Tibial nerve (tissue), 4 donors: ENCODE measurements around the gene SCAMP4. TPM values are rescaled to one million over a fixed set of nuclear protein-coding genes. Genes with fewer than 3 reads are reported as not detected.

Experiments
- DNase-seq, 2 donors: peaks; one replicate each; pipeline ENCODE4 v3.0.0-alpha.2; 2019; ENCODE audit warnings: low spot score in 2 of 2
- H3K27ac ChIP-seq, 4 donors: fragments of 200-600 bp; sonication (generic) in 3 of 4; one replicate each; pipeline ENCODE4 v1.5.1; 2017 to 2019; ENCODE audit warnings: mild to moderate bottlenecking in 1 of 4
- H3K27me3 ChIP-seq, 2 donors: fragments of 200-600 bp; sonication (generic) in 1 of 2; one replicate each; pipeline versions ENCODE4 v1.5.1 to v1.6.0; 2017 to 2019
- H3K36me3 ChIP-seq, 3 donors: fragments of 200-600 bp; sonication (generic); one replicate each; pipeline ENCODE4 v1.5.1; 2018 to 2019
- H3K4me1 ChIP-seq, 4 donors: fragments of 200-600 bp; sonication (generic) in 3 of 4; one replicate each; pipeline ENCODE4 v1.5.1; 2017 to 2019
- H3K4me3 ChIP-seq, 4 donors: fragments of 200-600 bp; sonication (generic) in 3 of 4; one replicate each; pipeline ENCODE4 v1.5.1; 2017 to 2019; ENCODE audit warnings: mild to moderate bottlenecking in 1 of 4, moderate library complexity in 1 of 4
- H3K9me3 ChIP-seq, 4 donors: fragments of 200-600 bp; sonication (generic) in 3 of 4; one replicate each; pipeline ENCODE4 v1.5.1; 2017 to 2019
- EP300 ChIP-seq, 2 donors: sonication (generic); formaldehyde crosslinking; IDR thresholded peaks; one replicate each; pipeline ENCODE4 v1.6.1; 2017; ENCODE audit warnings: antibody characterized with exemption in 2 of 2, mild to moderate bottlenecking in 1 of 2
- POLR2A ChIP-seq, 2 donors: fragments of 450-650 bp; IDR thresholded peaks; one replicate each; pipeline ENCODE4 v1.6.1; 2017; ENCODE audit warnings: antibody characterized with exemption in 2 of 2, mild to moderate bottlenecking in 2 of 2, moderate library complexity in 2 of 2
- WGBS, 2 donors: methylation state at CpG; one replicate each; pipeline ENCODE4 v1.1.5; 2018; 5-methylcytosine and 5-hydroxymethylcytosine counted together
- total RNA-seq, 4 donors: library from RNA; depleted of rRNA; stranded (reverse); fragments of >200 nt; gene quantifications; one replicate each; pipeline ENCODE4 v1.1.0, GENCODE V29; 2016
- TF ChIP-seq, protein P1 (sequence below), 5 experiments: fragments of 200-600 bp in 3 of 5; fragments of 450-650 bp in 2 of 5; sonication (generic) in 3 of 5; IDR thresholded peaks; one replicate each; pipeline ENCODE4 v1.5.1; 2016 to 2019; ENCODE audit warnings: antibody characterized with exemption in 5 of 5, mild to moderate bottlenecking in 3 of 5, moderate library complexity in 2 of 5

SCAMP4 gene
- total RNA-seq, 4 donors from 2014 or later, result 34.7 to 65.7 (median 56.2) TPM

DNA sequence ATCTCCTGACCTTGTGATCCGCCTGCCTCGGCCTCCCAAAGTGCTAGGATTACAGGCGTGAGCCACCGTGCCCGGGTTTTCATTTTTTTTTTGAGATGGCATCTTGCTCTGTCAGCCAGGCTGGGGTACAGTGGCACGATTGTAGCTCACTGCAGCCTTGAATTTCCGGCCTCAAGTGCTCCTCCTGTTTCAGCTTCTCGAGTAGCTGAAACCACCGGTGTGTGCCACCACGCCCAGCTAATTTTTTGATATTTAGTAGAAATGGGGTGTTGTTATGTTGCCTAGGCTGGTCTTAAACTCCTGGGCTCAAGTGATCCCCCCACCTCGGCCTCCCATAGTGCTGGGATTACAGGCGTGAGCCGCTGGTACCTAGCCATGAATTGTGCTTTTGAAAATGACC lies 5.9 kb downstream of the SCAMP4 start:
- H3K9me3 ChIP-seq, result no peaks in the 10 kb centered on the region
- no peak for DNase-seq
- H3K27me3 ChIP-seq, result no peaks in the 10 kb centered on the region
- H3K4me1 ChIP-seq, result peaks cover 0 to 44% (median 19%) of the 10 kb centered on the region in 4 donors
- peaks cover 0 to 40% (median 5%) of the 10 kb centered on the region in 3 donors for H3K36me3 ChIP-seq
- TF ChIP-seq POLR2A (IDR thresholded peaks at IDR 0.05), result no peak
- TF ChIP-seq, protein P1, sequence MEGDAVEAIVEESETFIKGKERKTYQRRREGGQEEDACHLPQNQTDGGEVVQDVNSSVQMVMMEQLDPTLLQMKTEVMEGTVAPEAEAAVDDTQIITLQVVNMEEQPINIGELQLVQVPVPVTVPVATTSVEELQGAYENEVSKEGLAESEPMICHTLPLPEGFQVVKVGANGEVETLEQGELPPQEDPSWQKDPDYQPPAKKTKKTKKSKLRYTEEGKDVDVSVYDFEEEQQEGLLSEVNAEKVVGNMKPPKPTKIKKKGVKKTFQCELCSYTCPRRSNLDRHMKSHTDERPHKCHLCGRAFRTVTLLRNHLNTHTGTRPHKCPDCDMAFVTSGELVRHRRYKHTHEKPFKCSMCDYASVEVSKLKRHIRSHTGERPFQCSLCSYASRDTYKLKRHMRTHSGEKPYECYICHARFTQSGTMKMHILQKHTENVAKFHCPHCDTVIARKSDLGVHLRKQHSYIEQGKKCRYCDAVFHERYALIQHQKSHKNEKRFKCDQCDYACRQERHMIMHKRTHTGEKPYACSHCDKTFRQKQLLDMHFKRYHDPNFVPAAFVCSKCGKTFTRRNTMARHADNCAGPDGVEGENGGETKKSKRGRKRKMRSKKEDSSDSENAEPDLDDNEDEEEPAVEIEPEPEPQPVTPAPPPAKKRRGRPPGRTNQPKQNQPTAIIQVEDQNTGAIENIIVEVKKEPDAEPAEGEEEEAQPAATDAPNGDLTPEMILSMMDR (IDR thresholded peaks at IDR 0.05), result no peak
- TF ChIP-seq EP300 (IDR thresholded peaks at IDR 0.05), result no peak
- WGBS, 2 donors, result 91 to 92% methylated on average over 13 of the region's 13 CpGs
- H3K27ac ChIP-seq, result no peak overlapping the region
- H3K4me3 ChIP-seq, result no peak overlapping the region

DNA sequence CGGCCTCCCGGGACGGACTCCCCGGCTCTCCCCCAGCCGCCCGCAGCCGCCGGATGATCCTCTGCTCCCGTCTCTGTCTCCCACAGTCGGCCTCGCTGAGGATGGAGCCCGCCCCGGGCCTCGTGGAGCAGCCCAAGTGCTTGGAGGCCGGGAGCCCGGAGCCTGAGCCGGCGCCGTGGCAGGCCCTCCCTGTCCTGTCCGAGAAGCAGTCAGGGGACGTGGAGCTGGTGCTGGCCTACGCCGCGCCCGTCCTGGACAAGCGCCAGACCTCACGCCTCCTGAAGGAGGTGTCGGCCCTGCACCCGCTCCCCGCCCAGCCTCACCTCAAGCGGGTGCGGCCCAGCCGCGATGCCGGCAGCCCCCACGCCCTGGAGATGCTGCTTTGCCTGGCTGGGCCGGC lies 6.8 kb downstream of the SCAMP4 start:
- no peak for DNase-seq
- H3K4me1 ChIP-seq, result peaks cover 0 to 37% (median 19%) of the 10 kb centered on the region in 4 donors
- TF ChIP-seq POLR2A (IDR thresholded peaks at IDR 0.05) (no peak), EP300 (IDR thresholded peaks at IDR 0.05) (no peak)
- TF ChIP-seq, protein P1 (IDR thresholded peaks at IDR 0.05), result no peak
- WGBS, 2 donors, result 98% methylated on average over 12 to 21 of the region's 37 CpGs
- H3K9me3 ChIP-seq, result no peaks in the 10 kb centered on the region
- H3K4me3 ChIP-seq, result no peak overlapping the region
- no peak overlapping the region for H3K27ac ChIP-seq
- H3K27me3 ChIP-seq, result no peaks in the 10 kb centered on the region
- peaks cover 0 to 49% (median 5%) of the 10 kb centered on the region in 3 donors for H3K36me3 ChIP-seq

DNA sequence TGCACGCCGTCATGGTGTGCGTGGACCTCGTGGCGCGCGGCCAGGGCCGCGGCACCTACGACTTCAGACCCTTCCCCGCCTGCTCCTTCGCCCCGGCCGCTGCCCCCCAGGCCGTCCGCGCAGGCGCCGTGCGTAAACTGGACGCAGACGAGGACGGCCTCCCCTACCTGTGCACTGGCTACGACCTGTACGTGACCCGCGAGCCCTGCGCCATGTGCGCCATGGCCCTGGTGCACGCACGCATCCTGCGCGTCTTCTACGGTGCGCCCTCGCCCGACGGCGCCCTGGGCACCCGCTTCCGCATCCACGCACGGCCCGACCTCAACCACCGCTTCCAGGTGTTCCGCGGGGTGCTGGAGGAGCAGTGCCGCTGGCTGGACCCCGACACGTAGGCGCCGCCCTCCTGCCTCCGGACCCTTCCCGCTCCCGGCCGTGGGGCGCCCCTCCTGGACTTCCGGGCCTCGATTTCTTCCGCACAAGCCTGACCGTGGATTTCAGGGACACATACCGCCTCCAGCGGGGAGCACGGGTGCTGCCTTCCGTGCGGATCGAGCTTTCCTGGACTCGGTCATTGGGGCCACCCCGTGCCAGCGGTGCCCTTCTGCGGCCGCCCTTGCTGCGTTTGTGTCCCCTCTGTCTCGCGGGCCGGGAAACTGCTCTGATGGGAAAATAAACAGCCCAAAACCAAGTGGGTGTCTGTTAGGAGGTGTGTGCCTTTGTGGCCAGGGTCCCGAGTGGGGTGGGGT lies 7.7 kb downstream of the SCAMP4 start:
- Histone ChIP-seq H3K27ac (no peak overlapping the region), H3K4me3 (no peak overlapping the region), H3K9me3 (no peaks in the 10 kb centered on the region), H3K27me3 (no peaks in the 10 kb centered on the region), H3K36me3 (peaks cover 0 to 58% (median 5%) of the 10 kb centered on the region in 3 donors), H3K4me1 (peaks cover 0 to 27% (median 12%) of the 10 kb centered on the region in 4 donors)
- no peak for TF ChIP-seq POLR2A (IDR thresholded peaks at IDR 0.05)
- TF ChIP-seq EP300 (IDR thresholded peaks at IDR 0.05), result no peak
- TF ChIP-seq, protein P1 (IDR thresholded peaks at IDR 0.05), result no peak
- 95 to 97% methylated on average over 76 to 77 of the region's 77 CpGs for WGBS, 2 donors
- DNase-seq, result no peak

DNA sequence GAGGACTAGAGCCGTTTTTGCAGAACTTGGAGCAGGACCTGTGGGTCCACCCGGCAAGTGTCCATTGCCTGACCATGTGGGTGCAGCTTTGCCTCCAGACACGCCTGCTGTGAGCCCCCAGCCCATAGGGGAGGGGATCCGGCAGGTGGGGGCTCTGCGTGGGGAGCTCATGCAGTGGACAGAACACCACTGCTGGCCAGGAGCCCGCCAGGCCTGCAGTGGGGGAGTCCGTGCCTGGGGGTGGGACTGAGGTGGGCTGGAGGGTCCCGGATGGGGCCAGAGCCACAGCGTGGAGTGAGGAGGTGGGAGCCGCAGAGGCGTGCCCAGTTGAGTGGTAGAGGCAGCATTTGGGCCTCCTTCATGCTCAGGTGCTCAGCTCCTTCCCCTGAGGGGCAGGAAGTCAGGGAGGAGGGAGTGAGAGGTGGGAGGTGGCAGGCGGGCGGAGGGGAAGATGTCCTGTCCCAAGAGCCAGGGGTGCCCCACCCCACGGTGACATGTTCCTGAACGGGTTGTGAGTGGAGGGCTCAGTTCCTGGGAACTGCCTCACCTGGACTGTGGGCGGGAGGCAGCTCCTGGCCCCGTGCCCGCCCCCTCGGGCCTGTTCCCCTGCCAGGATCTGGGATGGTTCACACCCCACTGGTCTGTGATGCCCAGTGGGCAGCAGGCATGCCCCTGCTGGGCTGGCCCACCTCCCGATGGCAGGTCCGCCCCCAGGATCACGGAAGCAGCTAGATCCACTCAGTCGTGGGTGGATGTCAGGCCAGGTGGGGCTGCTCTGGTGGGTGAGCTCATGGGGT lies 8.8 kb downstream of the SCAMP4 start:
- WGBS, 2 donors, result 85 to 86% methylated on average over 11 to 17 of the region's 23 CpGs
- Histone ChIP-seq H3K27me3 (no peaks in the 10 kb centered on the region), H3K9me3 (no peaks in the 10 kb centered on the region), H3K4me1 (peaks cover 0 to 18% (median 7%) of the 10 kb centered on the region in 4 donors), H3K4me3 (no peak overlapping the region), H3K36me3 (peaks cover 0 to 69% (median 5%) of the 10 kb centered on the region in 3 donors), H3K27ac (no peak overlapping the region)
- no peak for DNase-seq
- no peak for TF ChIP-seq EP300 (IDR thresholded peaks at IDR 0.05)
- TF ChIP-seq, protein P1 (IDR thresholded peaks at IDR 0.05), result no peak
- no peak for TF ChIP-seq POLR2A (IDR thresholded peaks at IDR 0.05)
